GM19438 (cell line): Measurements from ENCODE around the gene ENTHD1.
"Not testable (repeated sequence)": the region's sequence is repeated elsewhere in the genome, so short reads cannot be mapped to it uniquely, and the experiment has no call there.

Experiments used
- ATAC-seq: cut with Tn5 transposase; IDR thresholded peaks from one replicate; pipeline ENCODE4 v1.9.1; 2021; ENCODE audit warnings: low read depth; ENCODE audit not compliant: unreplicated experiment

ENTHD1 gene

DNA sequence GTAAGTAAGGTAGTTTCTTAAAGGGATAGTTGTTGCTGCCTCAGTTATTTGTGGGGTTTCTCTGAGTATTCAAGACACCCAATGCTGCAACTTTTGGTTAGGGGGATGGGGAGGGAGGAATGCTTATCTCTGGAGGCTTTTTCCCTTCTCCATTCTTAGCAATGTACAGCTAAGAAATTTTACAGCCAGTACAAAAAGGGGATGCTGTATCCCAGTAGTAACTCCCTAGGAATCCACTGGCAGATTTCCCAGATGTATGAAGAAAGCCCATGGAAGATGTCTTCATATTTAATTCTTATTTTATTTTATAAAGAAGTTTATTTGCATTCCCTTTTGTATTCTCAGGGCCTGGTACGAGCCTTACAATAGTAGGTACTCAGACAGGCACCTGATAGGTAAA is 154.8 kb downstream of the ENTHD1 start:
- ATAC-seq, result no peak

DNA sequence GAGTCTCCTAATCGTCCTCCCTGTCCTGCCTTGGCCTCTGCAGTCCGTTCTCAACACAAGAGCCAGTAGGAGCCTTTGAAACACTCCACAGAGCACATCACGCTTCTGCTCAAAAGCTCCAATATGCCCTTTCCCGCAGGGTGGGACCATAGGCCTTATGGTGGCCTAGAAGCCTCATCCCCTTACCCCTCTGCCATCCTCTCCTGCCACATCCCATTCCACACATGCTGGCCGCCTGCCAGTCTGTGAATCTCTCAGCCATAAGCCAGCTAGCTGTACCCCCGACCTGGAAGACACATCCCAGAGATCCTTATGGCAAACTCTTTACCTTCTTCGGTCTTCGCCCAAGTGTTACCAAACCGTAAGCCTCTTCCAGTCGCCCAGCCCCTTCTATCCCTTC is 157.8 kb downstream of the ENTHD1 start:
- no peak for ATAC-seq

DNA sequence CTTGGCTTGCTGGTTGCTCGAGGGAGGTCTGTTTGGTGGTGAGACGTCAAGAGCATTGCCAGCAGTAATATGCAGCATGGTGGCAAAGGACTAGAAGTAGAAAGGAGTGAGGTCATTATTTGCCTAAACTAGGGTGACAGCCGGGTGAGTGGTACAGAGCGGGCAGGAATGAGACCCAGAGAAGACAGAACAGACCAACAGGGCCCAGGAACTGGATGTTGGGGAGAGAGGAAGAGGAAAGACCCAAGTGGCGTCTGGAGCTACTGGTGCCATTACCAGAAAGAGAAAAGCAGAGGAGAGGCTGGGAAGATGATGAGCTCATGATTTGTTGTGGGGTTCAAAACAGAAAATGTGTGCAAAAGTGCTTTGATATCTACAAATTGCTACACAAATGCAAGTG is 158.7 kb downstream of the ENTHD1 start:
- no peak for ATAC-seq

DNA sequence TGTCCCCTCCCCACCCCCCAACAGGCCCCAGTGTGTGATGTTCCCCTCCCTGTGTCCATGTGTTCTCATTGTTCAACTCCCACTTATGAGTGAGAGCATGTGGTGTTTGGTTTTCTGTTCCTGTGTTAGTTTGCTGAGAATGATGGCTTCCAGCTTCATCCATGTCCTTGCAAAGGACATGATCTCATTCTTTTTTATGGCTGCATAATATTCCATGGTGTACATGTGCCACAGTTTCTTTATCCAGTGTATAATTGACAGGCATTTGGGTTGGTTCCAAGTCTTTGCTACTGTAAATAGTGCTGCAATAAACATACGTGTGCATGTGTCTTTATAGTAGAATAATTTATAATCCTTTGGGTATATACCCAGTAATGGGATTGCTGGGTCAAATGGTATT is 159.5 kb downstream of the ENTHD1 start:
- not testable (repeated sequence) for ATAC-seq

DNA sequence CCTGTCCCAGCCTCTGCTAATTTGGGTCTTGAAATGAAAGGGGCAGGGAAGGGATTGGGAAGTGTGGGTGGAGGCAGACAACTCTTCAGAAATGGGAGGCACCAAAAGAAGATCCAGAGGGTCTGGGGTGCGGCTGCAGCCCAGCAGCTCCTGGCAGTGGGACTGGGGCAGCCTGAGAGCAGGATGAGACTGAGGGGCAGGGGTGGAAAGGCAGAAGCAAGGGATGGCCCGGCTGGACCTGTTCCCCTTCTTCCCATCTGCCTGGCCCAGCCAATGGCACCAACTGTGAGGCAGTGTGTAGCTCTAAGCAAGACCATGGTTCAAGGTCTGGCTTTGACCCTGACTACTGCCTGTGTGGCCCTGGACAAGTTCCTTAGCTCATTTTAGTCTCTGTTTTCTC is 160.4 kb downstream of the ENTHD1 start:
- ATAC-seq, result no peak

DNA sequence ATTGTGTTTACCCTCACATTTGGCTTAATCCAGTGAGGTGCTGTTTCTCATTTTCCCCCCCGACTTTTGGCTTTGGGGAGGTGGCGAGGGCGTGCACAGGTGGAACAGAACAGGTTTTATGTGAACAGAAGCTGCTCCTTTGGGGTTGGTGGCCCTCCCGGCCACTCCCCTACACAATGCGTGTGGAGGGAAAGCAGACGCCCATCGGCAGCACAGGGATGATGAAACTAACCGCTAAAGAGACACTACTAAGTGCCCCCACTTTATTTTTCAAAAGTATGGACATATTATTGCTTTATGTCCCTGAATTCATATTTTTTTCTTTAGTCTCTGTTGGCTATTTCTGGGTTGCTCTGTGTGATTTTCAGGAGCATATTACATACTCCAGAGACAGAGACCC is 160.9 kb downstream of the ENTHD1 start:
- ATAC-seq, result no peak

DNA sequence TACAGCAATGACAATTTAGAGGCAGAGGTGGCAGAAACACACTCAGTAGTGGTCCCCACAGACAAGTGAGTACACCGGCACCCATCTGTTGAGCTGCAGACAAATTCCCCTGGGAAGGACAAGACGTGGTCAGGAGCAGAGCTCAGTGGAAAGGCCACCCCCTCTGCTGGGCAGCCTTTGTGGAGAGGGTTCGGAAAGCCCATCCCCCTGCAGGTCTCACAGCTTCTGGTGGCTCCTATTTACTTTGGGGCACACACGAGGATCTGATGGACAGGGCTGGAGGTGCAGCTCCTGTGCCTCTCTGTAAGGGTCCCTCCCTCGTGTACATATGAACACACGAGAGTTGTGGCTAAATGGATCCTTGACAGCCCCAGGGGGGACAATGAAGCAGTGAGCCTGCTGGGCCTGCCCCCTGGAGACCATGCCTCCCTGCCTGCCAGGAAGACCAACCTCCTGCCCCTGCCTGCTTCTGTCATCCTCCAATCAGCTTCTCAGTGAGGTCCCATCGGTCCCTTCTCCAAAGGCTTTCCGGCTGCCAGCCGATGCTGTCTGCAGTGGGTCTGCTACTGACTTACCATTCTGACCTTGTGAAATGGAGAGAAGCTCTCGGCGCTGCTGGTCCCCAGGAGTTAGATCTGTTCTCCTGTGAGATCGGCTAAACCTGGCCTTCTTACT is 161.5 kb downstream of the ENTHD1 start:
- no peak for ATAC-seq

DNA sequence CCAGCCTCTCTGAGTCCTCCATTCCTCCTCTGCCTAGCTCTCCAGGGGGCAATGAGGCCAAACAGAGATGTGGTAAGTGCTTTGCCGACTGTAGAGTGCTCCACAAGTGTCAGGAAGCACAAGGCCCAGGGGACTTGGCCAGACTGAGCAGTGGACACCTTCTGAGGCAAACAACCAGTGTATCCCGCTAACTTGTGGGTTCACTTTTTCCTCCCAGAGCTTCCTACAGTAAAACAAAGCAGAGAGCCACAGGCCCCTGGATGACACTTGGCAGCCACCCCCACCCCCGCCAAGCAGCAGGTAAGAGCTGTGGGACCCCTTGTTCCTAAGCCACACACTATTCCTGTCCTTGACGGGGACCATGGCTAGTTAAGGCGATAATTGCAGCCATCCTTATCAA is 162.1 kb downstream of the ENTHD1 start:
- ATAC-seq, result no peak

DNA sequence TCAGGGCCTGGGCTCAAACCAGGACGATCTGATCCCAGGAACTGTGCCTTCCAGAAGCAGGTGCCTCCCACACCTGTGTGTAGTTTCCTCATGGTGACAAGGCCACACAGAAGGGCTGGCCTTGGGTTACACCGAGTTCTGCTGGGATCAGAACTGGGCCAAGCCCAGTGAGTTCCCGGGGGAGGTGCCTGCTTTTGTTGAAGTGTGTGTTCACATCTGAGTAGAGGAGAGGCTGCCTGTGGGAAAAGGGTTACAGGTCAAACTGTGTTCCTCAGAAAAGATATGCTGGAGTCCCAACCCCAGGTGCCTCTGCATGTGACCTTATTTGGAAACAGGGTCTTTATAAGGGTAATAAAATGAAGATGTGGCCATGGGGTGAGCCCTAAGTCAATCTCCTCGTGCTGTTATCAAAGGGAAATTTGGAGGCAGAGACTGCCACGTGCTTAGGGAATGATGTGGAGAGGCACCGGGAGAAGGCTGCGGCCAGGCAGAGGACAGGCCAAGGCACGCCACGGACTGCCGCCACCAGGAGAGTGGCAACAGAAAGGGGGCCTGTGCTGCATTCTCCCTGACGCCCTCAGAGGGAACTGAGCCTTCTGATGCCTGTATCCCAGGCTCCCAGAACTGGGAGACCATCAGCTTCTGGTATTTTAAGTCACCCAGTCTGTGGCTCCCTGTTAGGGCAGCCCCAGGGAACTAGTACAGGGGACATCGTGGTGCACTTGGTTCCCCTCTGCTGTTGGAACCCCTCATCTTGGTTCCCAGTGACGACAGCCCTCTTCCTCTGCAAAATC is 164.2 kb downstream of the ENTHD1 start:
- no peak for ATAC-seq

DNA sequence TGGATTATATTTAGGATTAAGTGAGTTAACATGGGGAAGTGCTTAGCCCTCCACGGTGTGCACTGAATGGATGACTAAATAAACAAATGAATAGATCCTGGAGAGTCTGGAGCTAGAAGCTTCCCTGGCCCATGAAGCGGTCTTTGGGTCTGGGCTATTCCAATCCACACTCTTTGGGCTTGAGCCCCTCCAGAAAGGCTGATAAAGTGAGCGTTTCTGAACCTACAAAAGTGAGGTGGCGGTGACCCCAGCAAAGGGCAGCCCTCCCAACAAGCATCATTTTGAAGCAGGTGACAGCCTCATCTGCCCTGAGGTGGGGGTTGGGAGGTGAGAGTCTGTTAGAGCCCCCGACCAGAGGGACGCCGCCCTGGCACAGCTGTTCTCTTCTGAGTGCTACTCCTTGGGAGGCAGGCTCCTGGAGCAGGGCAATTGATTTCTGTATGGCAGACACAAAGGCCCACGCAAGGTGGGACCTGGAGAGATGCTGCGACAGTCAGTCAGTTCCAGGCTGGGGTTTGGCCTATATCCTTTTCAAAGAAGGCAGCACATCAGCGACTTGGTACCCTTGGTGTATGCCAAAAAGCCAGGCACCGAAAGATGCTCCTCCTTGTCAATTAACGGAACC is 165.2 kb downstream of the ENTHD1 start:
- no peak for ATAC-seq

DNA sequence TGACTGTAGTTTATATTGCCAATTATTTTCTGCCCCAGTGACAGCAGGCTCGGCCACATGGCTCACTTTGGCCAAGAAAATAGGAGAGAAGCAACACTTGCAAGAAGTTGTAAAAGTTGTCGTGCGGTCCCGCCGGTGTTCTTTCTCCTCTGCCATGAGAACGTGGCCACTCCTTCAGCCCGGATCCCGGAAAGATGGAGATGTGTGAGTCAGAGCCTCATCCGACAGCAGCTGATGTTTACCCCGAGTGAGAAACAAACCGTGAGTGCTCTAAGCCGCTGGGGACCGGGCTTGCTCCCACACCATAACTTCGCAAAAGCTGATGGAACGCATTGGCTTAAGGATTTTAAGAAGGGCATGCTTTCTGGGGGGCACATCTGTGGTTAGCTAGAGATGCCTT is 166.0 kb downstream of the ENTHD1 start:
- no peak for ATAC-seq

DNA sequence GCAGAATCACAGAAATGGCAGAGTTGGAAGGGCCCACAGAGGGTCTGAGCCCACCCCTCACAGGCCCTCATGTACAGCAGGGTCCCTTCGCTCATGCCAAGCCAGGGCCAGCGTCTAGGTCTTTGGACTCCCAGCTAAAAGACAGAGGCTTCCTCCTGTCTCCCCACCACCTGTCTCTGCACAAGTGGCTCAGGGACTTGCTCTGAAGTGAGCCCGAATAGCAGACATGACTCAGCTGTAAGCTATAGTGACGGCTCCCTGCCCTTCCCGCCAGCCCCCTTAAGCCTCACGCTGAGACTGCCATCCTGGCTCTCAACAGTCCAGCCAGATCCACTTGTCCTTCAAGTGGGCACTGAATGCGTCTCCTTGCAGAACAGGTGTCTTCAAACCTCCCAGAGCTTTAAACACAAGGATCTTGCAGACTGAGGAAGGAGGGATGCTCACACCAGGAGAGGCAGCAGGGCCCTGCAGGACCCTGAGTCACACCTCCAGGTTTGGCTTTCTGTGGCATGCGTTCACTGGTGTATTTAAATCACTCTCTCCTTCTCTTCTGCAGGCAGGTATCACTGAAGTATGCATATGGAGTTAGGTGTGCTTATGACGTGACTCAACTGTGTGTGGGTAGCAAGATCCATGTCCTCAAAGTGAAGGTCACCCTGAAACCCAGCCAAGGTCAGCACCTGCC is 168.1 kb downstream of the ENTHD1 start:
- no peak for ATAC-seq

DNA sequence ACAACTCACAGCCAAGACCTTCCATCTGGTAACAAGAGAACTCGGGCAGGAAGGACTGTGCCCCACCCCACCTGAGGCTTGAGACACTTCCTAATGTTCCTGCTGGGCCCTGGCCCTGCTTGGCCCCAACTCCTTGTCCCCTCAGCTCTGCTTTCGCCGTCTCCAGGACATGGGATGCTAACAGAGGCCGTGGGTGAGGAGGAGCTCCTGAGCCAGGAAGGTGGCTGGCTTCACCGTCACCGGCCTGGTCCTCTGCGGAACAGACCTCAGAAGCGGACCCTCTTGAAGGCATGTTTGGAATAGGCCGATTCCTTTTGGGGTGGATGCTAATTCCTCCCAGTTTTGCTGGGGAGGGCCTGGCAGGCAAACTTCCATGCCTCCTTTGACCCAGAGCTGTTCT is 168.7 kb downstream of the ENTHD1 start:
- ATAC-seq, result no peak

DNA sequence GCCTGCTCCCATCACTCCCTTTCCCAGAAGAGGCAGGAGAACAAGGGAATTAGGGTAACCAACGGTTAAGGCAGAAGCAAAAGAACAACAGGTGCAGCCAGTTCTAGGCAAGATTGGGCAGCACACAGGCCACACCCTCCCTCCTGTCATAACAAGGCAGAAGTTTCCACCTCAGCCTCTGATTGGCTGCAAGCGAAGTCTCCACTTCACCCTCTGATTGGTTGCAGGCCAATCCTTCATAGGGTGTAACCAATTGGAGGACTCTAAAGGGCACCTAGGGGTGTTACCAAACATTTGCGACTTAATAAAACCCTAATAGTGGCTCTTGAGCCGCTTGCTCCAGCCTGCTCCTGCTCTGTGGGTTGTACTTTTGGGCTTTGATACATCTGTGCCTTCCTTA is 169.2 kb downstream of the ENTHD1 start:
- ATAC-seq, result no peak

DNA sequence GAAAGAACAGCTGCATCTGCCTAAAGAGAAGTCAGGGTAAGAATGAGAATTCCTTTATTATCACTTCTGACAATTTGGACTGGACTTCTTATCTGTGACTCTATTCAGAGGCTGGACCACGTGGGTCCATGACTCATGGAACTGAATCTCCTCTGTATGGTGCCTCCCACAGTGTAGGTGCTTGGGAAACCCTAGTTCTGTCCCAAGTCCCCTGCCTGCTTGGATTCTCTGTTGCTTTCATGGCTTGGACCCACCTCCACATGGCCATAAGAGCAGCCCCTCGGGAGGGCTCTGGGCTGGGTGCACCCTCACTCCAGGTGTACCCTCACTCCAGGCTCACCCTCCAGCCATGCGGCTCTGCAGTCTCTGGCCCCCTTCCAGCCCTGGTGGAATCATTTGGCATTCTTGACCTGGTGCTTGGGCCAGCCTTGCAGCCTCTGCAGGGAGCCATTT is 169.6 kb downstream of the ENTHD1 start:
- no peak for ATAC-seq

DNA sequence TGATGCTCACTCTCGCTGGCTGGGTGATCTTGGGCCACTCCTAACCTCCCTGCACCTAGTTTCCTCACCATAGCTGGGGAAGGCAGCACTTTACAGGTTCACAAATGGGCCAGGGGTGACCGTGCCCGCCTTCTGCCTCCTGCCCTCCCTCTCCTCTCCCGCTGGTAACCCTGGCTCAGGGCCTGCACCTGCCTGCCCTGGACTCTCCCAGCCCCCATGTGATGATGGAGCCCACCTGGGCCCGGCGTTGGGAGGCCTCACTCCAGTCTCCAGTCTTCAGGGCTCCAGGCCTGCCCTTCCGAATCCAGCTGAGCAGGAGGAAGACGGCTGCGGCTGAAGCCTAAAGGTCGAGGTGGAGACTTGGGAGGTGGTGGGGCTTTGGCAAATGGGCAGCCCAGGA is 170.1 kb downstream of the ENTHD1 start:
- no peak for ATAC-seq

DNA sequence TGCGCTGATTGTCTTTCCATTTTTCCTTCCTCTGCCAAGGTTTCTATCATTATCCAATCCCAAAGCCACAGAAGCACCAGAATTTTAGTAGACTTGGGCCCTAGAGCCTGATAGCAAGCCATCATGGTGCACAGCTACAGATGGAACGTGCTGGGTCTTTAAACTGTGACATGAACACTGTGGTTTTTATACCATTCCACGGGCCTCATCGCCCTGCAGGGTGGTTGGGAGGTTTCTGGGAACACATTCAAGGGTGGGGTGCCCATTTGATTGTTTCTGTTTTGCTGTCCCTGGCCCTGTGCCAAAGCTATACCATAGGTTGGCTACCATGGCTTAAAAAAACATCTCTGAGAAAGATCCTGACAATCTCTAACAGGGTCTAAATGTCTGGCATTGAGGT is 171.1 kb downstream of the ENTHD1 start:
- no peak for ATAC-seq

DNA sequence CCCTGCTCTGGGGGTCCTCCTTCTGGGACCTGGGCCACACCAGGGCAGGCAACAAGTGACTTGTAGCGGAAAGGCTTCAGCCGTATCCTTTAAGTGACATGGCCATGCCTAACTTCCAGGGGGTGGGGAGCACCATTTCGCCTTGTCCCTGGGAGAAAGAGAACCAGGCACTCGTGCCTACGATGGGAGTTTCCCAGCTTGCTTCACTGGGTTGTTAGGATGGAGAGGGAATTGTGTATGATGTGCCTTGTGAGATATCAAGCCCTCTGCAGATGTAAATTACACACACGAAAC is 171.6 kb downstream of the ENTHD1 start:
- ATAC-seq, result no peak

DNA sequence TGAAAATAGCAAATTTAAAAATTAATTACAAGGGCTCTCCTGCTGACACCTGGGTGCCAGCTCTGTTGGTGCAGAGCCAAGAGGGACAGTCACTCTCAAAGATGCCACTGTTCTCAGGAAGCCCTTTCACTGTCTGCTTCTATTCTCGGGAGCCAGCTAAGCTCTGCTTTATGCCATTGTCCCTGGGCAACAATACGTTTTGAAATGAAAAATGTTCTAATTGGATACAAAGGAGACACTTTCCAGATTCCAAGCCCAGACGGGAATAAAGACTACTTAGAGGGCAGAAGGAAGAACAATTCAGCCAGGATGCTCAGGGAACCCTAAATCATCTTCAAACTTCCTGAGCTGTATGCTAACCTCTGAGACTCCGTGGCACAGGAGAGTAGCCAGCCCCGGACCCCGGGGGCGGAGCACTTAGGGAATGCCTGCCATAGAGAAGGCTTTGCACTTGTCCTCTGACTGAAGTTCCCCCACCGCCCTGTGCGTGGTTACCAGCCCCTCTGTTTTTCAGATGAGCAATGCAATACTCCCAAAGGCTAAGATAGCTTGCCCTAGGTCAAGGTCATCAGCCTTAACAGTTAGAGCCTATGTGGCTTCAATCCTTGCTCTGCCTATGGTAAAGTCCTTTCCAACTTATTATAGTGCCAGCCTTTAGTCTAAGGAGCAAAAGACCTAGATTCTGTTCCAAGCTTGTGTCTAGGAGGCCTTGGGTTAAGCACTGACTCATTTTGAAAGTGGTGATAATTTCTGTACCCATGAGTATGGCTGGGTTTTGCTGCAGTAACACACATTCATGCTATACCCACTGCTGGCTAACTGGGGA is 172.1 kb downstream of the ENTHD1 start:
- ATAC-seq, result no peak

DNA sequence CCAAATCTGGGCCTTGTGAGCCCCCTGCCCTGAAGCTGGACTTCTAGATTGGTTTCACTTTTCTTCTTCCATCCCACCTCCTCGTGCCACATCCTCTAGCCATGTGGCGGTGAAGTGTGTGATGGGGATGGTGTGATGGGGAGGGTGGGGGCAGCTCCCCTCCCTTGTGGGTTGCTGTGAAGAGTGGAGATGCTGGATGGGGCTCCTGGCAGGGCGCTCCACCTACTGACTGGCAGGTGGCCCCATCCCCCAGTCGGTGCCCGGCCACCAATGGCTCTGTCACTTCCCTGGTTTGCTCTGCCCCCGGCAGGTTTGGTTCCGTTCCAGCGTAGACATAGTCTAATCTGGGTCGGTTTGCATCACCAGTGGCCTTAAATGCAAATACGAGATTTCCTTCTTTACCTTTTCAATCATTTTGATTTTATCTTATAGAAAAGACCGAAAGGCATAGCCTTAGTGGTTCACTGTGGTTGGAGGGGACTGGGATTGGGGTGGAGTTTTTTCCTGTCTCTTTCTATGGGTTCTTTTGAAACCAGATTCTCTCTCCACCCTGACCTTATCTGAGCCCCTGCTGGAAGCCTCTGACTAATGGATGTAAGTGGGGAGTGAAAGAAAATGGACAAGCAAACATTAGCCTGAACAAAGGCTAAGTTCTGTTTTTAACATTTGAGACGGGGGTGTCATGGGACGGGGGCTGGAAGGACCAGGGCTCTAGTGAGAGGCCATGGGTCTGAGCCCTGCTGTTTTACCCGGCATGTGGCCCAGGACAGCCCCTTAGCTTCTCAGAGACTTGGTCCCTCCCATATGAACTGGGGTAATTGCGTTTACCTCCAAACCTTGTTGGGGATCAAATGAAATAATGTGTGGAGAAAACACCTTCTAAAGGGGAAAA is 173.8 kb downstream of the ENTHD1 start:
- no peak for ATAC-seq
